Activated CD4-positive, alpha-beta memory T cell treated with anti-CD3 and anti-CD28 coated beads for 36 hours (primary cell): ENCODE results near the gene RAX2. TPM values are rescaled to one million over a fixed set of nuclear protein-coding genes. Genes with fewer than 3 reads are reported as not detected.
"Not testable (repeated sequence)": the region's sequence is repeated elsewhere in the genome, so short reads cannot be mapped to it uniquely, and the experiment has no call there.

ENCODE experiments used
- CTCF ChIA-PET: fragments of 350-600 bp; sonication (Branson Sonifier 250); formaldehyde crosslinking; loops from one replicate; lab custom pipeline; 2021; ENCODE audit warnings: antibody characterized with exemption, inconsistent platforms; lab: Charles Lee
- POLR2A ChIA-PET: fragments of 350-600 bp; sonication (Branson Sonifier 250); formaldehyde crosslinking; loops from one replicate; lab custom pipeline; 2021; ENCODE audit warnings: antibody characterized with exemption; lab: Charles Lee
- DNase-seq: peaks from one replicate; pipeline ENCODE4 v3.0.0-alpha.2; 2020
- H3K27ac Mint-ChIP-seq: one replicate; pipeline ENCODE4 v1.8.0; 2021; ENCODE audit warnings: mixed read lengths
- H3K27me3 Mint-ChIP-seq: one replicate; pipeline ENCODE4 v1.8.0; 2021; ENCODE audit warnings: mixed read lengths
- H3K36me3 Mint-ChIP-seq: one replicate; pipeline ENCODE4 v1.8.0; 2021; ENCODE audit warnings: mixed read lengths
- H3K4me1 Mint-ChIP-seq: one replicate; pipeline ENCODE4 v1.8.0; 2021; ENCODE audit warnings: low read depth, mixed read lengths
- H3K4me3 Mint-ChIP-seq: one replicate; pipeline ENCODE4 v1.8.0; 2021; ENCODE audit warnings: mild to moderate bottlenecking, mixed read lengths
- H3K9me3 Mint-ChIP-seq: one replicate; pipeline ENCODE4 v1.8.0; 2021; ENCODE audit warnings: mixed read lengths
- intact Hi-C: fragments of 100-400 bp; cut with micrococcal nuclease; formaldehyde crosslinking; loops from one replicate; pipeline ENCODE4 v1.15.1; 2023
- total RNA-seq, 2 experiments: library from RNA; stranded (reverse); gene quantifications; one replicate each; pipeline ENCODE4 v1.2.3, GENCODE V29; 2021

The RAX2 gene
- total RNA-seq, 2 experiments from 2014 or later: not detected

GRCh38 chr19:3762501-3763459 is 9.2 kb downstream of the RAX2 start, which contains the start of gene MRPL54:
Gene MRPL54 (plus strand): TSS chr19:3762682. CDS start chr19:3762701, 19 bp downstream.
- Mint-ChIP-seq H3K4me3 (peak within 1 kb of the TSS; percentile 99), H3K36me3 (peaks cover 22% of the 10 kb centered on the region), H3K27me3 (no peaks in the 10 kb centered on the region), H3K4me1 (peaks cover 34% of the 10 kb centered on the region), H3K27ac (peak within 1 kb of the TSS; percentile 99), H3K9me3 (no peaks in the 10 kb centered on the region)
- CTCF ChIA-PET: interaction anchor here (0.6 to 3.5 kb wide), 13 partner anchors 21 to 484 kb away, joined by 3 to 43 read pairs (median 5); partner anchors contain the start of genes EEF2, PIP5K1C and YJU2
- peak; percentile 100 for DNase-seq
- POLR2A ChIA-PET: interaction anchor here (0.7 to 2.4 kb wide), 7 partner anchors 18 to 1287 kb away, joined by 3 to 13 read pairs (median 3); partner anchors contain the start of gene GADD45B
- intact Hi-C loops: loop anchor here (1.0 to 5.0 kb wide), 9 partner anchors 42 to 638 kb away; partner anchors contain the start of genes ANKRD24, DAPK3, FZR1 and PIP5K1C

GRCh38 chr19:3762130-3762473 is 9.9 kb downstream of the RAX2 start:
- no peak for DNase-seq
- Mint-ChIP-seq H3K4me1 (peaks cover 34% of the 10 kb centered on the region), H3K36me3 (peaks cover 26% of the 10 kb centered on the region), H3K9me3 (no peaks in the 10 kb centered on the region), H3K27me3 (no peaks in the 10 kb centered on the region), H3K4me3 (peak overlapping the region; percentile 99), H3K27ac (peak overlapping the region; percentile 99)
- intact Hi-C loops: loop anchor here (1.0 to 5.0 kb wide), 8 partner anchors 41 to 639 kb away; partner anchors contain the start of genes ANKRD24, DAPK3, FZR1 and PIP5K1C
- CTCF ChIA-PET: interaction anchor here (0.9 to 3.5 kb wide), 11 partner anchors 21 to 225 kb away, joined by 3 to 43 read pairs (median 8); partner anchors contain the start of genes EEF2 and PIP5K1C
- POLR2A ChIA-PET: interaction anchor here (0.7 to 2.4 kb wide), 4 partner anchors 23 to 1286 kb away, joined by 3 to 13 read pairs (median 6); partner anchors contain the start of gene GADD45B

- intact Hi-C loops: loop anchor here (1.0 to 5.0 kb wide), 9 partner anchors 41 to 639 kb away; partner anchors contain the start of genes ANKRD24, DAPK3, FZR1 and PIP5K1C
- H3K27ac Mint-ChIP-seq: peak within 1 kb of the TSS; percentile 99
- peak within 1 kb of the TSS; percentile 99 for H3K4me3 Mint-ChIP-seq
- H3K27me3 Mint-ChIP-seq: no peaks in the 10 kb centered on the region
- H3K4me1 Mint-ChIP-seq: peaks cover 35% of the 10 kb centered on the region
- ChIA-PET POLR2A (interaction anchor here (0.6 to 2.4 kb wide), 3 partner anchors 57 to 1286 kb away, joined by 3 to 13 read pairs (median 3); partner anchors contain the start of gene GADD45B), CTCF (interaction anchor here (0.6 to 3.5 kb wide), 13 partner anchors 22 to 226 kb away, joined by 3 to 43 read pairs (median 6); partner anchors contain the start of gene PIP5K1C)
- DNase-seq: peak; percentile 97
- peaks cover 26% of the 10 kb centered on the region for H3K36me3 Mint-ChIP-seq
- no peaks in the 10 kb centered on the region for H3K9me3 Mint-ChIP-seq
These were observed 10.5 kb downstream of the RAX2 start, which contains the start of gene APBA3 for GRCh38 chr19:3761382-3762129. Gene APBA3 (minus strand): TSS chr19:3761692. CDS start chr19:3760264, 1,428 bp downstream.

- DNase-seq: peak; percentile 30
- H3K4me1 Mint-ChIP-seq: peaks cover 32% of the 10 kb centered on the region
These were observed 11.1 kb downstream of the RAX2 start for GRCh38 chr19:3760871-3761361.

GRCh38 chr19:3759482-3760254 is 12.4 kb downstream of the RAX2 start:
- no peak for DNase-seq
- Mint-ChIP-seq H3K4me3 (peak overlapping the region; percentile 99), H3K27ac (peak overlapping the region; percentile 8), H3K36me3 (peaks cover 29% of the 10 kb centered on the region), H3K9me3 (no peaks in the 10 kb centered on the region), H3K4me1 (peaks cover 39% of the 10 kb centered on the region), H3K27me3 (no peaks in the 10 kb centered on the region)
- ChIA-PET CTCF (interaction anchor here (0.9 to 3.5 kb wide), 2 partner anchors 61 to 62 kb away, joined by 3 to 43 read pairs; no protein-coding TSS in a partner anchor), POLR2A (interaction anchor here (0.6 kb wide), 1 partner anchor 217 kb away, joined by 4 read pairs; no protein-coding TSS in a partner anchor)
- intact Hi-C loops: loop anchor here (5.0 kb wide), 2 partner anchors 213 to 308 kb away; partner anchors contain the start of genes DAPK3 and ZBTB7A

More at GRCh38 chr19:3760871-3761361, 11.1 kb downstream of the RAX2 start:
- H3K9me3 Mint-ChIP-seq: no peaks in the 10 kb centered on the region
- H3K27ac Mint-ChIP-seq: peak overlapping the region; percentile 96
- intact Hi-C loops: loop anchor here (1.0 to 5.0 kb wide), 3 partner anchors 61 to 306 kb away; partner anchors contain the start of genes DAPK3 and ZBTB7A
- H3K36me3 Mint-ChIP-seq: peaks cover 22% of the 10 kb centered on the region
- peak overlapping the region; percentile 99 for H3K4me3 Mint-ChIP-seq
- ChIA-PET CTCF (interaction anchor here (0.6 to 3.5 kb wide), 5 partner anchors 39 to 69 kb away, joined by 3 to 43 read pairs (median 5); no protein-coding TSS in a partner anchor), POLR2A (interaction anchor here (0.6 to 2.4 kb wide), 2 partner anchors 57 to 71 kb away, joined by 3 to 13 read pairs; no protein-coding TSS in a partner anchor)
- H3K27me3 Mint-ChIP-seq: no peaks in the 10 kb centered on the region

GRCh38 chr19:3758297-3758696 is 13.7 kb downstream of the RAX2 start:
- H3K27me3 Mint-ChIP-seq, H3K27ac Mint-ChIP-seq, H3K9me3 Mint-ChIP-seq, POLR2A ChIA-PET, H3K4me3 Mint-ChIP-seq, intact Hi-C loops, DNase-seq: not testable (repeated sequence)
- CTCF ChIA-PET: interaction anchor here (1.2 kb wide), 1 partner anchor 64 kb away, joined by 4 read pairs; no protein-coding TSS in a partner anchor
- Mint-ChIP-seq H3K4me1 (peaks cover 36% of the 10 kb centered on the region), H3K36me3 (peaks cover 29% of the 10 kb centered on the region)

GRCh38 chr19:3757705-3758104 is 14.3 kb downstream of the RAX2 start:
- H3K9me3 Mint-ChIP-seq, POLR2A ChIA-PET, DNase-seq, intact Hi-C loops, H3K27me3 Mint-ChIP-seq, H3K4me3 Mint-ChIP-seq, H3K27ac Mint-ChIP-seq: not testable (repeated sequence)
- CTCF ChIA-PET: interaction anchor here (1.2 kb wide), 1 partner anchor 64 kb away, joined by 4 read pairs; no protein-coding TSS in a partner anchor
- Mint-ChIP-seq H3K4me1 (peaks cover 30% of the 10 kb centered on the region), H3K36me3 (peaks cover 29% of the 10 kb centered on the region)

GRCh38 chr19:3753631-3754410 is 18.2 kb downstream of the RAX2 start:
- ChIA-PET POLR2A (interaction anchor here (1.0 kb wide), 1 partner anchor 9 kb away, joined by 3 read pairs; no protein-coding TSS in a partner anchor), CTCF (no interaction called here)
- H3K9me3 Mint-ChIP-seq: no peaks in the 10 kb centered on the region
- no peak for DNase-seq
- intact Hi-C loops: no loop called here
- H3K27ac Mint-ChIP-seq: no peak overlapping the region
- H3K36me3 Mint-ChIP-seq: peaks cover 31% of the 10 kb centered on the region
- H3K27me3 Mint-ChIP-seq: no peaks in the 10 kb centered on the region
- no peak overlapping the region for H3K4me3 Mint-ChIP-seq
- H3K4me1 Mint-ChIP-seq: peaks cover 12% of the 10 kb centered on the region

GRCh38 chr19:3752492-3752891 is 19.5 kb downstream of the RAX2 start:
- Mint-ChIP-seq H3K4me3 (no peak overlapping the region), H3K36me3 (peaks cover 27% of the 10 kb centered on the region), H3K9me3 (no peaks in the 10 kb centered on the region), H3K4me1 (peaks cover 11% of the 10 kb centered on the region), H3K27ac (no peak overlapping the region), H3K27me3 (no peaks in the 10 kb centered on the region)
- ChIA-PET CTCF (no interaction called here), POLR2A (no interaction called here)
- no peak for DNase-seq
- intact Hi-C loops: no loop called here
